Endothelial cell of umbilical vein (primary cell): Measurements from ENCODE around the gene PLXNB3. TPM values are rescaled to one million over a fixed set of nuclear protein-coding genes. Genes with fewer than 3 reads are reported as not detected.

Source experiments
- BruUV-seq: library from RNA; stranded (reverse); fragments of 400-500 nt; replicated peaks from 2 replicates; lab custom pipeline; 2021; lab: Mats Ljungman, UMichigan
- CTCF ChIA-PET: fragments of 300-600, 350-600 bp; sonication (Branson Sonifier 250); formaldehyde crosslinking; loops from one replicate; lab custom pipeline; 2021; ENCODE audit warnings: antibody characterized with exemption, inconsistent platforms; lab: Charles Lee
- POLR2A ChIA-PET: fragments of 300-600, 350-600 bp; sonication (Branson Sonifier 250); formaldehyde crosslinking; loops from one replicate; lab custom pipeline; 2021; ENCODE audit warnings: antibody characterized with exemption, inconsistent platforms; lab: Charles Lee
- DNase-seq: peaks from one replicate; pipeline ENCODE4 v3.0.0-alpha.2; 2011; ENCODE audit warnings: low read depth, low spot score
- FAIRE-seq: peaks from 2 replicates; lab custom pipeline; 2011; peaks lifted over from hg19 to GRCh38; lab: Jason Lieb, UNC
- H2AFZ ChIP-seq: 2 replicates; pipeline ENCODE4 v1.6.0; 2012; ENCODE audit warnings: low read depth, low read length, control low read depth, inconsistent platforms
- H3K27ac ChIP-seq: 2 replicates; pipeline ENCODE4 v1.5.1; 2011; ENCODE audit warnings: low read depth, mild to moderate bottlenecking, control low read depth, low read length, moderate library complexity; ENCODE audit not compliant: insufficient read depth
- H3K27me3 ChIP-seq, 2 experiments: 2 replicates each; pipeline versions ENCODE4 v1.6.0 to v1.6.1; 2011; ENCODE audit warnings: low read length in 2 of 2, mixed read lengths in 1 of 2; ENCODE audit not compliant: control insufficient read depth in 2 of 2, insufficient read depth in 2 of 2
- H3K36me3 ChIP-seq, 2 experiments: 2 replicates in 1 of 2; 3 replicates in 1 of 2; pipeline ENCODE4 v1.5.1; 2011; ENCODE audit warnings: low read length in 2 of 2, mild to moderate bottlenecking in 1 of 2, moderate library complexity in 1 of 2; ENCODE audit not compliant: control insufficient read depth in 2 of 2, insufficient read depth in 2 of 2; ENCODE audit errors: extremely low read depth in 1 of 2
- H3K4me1 ChIP-seq: 3 replicates; pipeline ENCODE4 v1.5.1; 2011; ENCODE audit warnings: mild to moderate bottlenecking, low read length; ENCODE audit not compliant: control insufficient read depth, insufficient read depth; ENCODE audit errors: extremely low read depth
- H3K4me2 ChIP-seq: 2 replicates; pipeline ENCODE4 v1.6.1; 2011; ENCODE audit warnings: low read length, control low read depth, mixed read lengths; ENCODE audit not compliant: insufficient read depth
- H3K4me3 ChIP-seq, 3 experiments: fragments of 200-600 bp in 1 of 3; sonication (generic), shearing (Covaris generic) in 1 of 3; replicated peaks in 1 of 3; 2 replicates each; pipeline ENCODE4 v1.5.1; 2011 to 2016; ENCODE audit warnings: control low read depth in 3 of 3, low read length in 3 of 3, mild to moderate bottlenecking in 2 of 3, inconsistent platforms in 1 of 3, low read depth in 1 of 3, moderate library complexity in 1 of 3; ENCODE audit not compliant: insufficient read depth in 1 of 3
- H3K79me2 ChIP-seq: 2 replicates; pipeline ENCODE4 v1.6.0; 2012; ENCODE audit warnings: low read length, inconsistent platforms; ENCODE audit not compliant: control insufficient read depth, insufficient read depth
- H3K9ac ChIP-seq: replicated peaks from 2 replicates; pipeline ENCODE3; 2011; ENCODE audit warnings: low read length, control low read depth; ENCODE audit not compliant: insufficient read depth; ENCODE audit errors: extremely low read depth
- H3K9me1 ChIP-seq: replicated peaks from 3 replicates; pipeline ENCODE4 v1.6.0; 2011; ENCODE audit warnings: mild to moderate bottlenecking, low read length; ENCODE audit not compliant: control insufficient read depth, insufficient read depth; ENCODE audit errors: extremely low read depth
- H3K9me3 ChIP-seq: replicated peaks from 2 replicates; pipeline ENCODE4 v1.5.1; 2012; ENCODE audit warnings: low read length, inconsistent platforms; ENCODE audit not compliant: control insufficient read depth, insufficient read depth
- H4K20me1 ChIP-seq: replicated peaks from 2 replicates; pipeline ENCODE3; 2011; ENCODE audit warnings: mild to moderate bottlenecking, low read length; ENCODE audit not compliant: control insufficient read depth, insufficient read depth; ENCODE audit errors: extremely low read depth
- EZH2 ChIP-seq: IDR thresholded peaks from 2 replicates; pipeline ENCODE4 v1.6.1; 2012; ENCODE audit warnings: borderline replicate concordance, low read depth, mild to moderate bottlenecking, moderate library complexity, low read length, inconsistent platforms; ENCODE audit not compliant: severe bottlenecking
- FOS ChIP-seq: IDR thresholded peaks from 2 replicates; pipeline ENCODE4 v1.6.1; 2011; ENCODE audit warnings: mild to moderate bottlenecking, low read length, moderate library complexity, borderline replicate concordance; ENCODE audit not compliant: insufficient read depth
- GATA2 ChIP-seq: IDR thresholded peaks from 2 replicates; pipeline ENCODE4 v1.7.0; 2011; ENCODE audit warnings: low read depth, mild to moderate bottlenecking, moderate library complexity, mixed read lengths, low read length; ENCODE audit not compliant: insufficient read length, insufficient read depth
- JUN ChIP-seq: IDR thresholded peaks from 2 replicates; pipeline ENCODE4 v1.6.1; 2011; ENCODE audit warnings: borderline replicate concordance, low read depth; ENCODE audit not compliant: insufficient read length, insufficient read depth
- MYC ChIP-seq: IDR thresholded peaks from one replicate; pipeline ENCODE4 v1.6.1; 2011; ENCODE audit warnings: mild to moderate bottlenecking, low read depth, low read length
- POLR2A ChIP-seq: IDR thresholded peaks from 2 replicates; pipeline ENCODE4 v1.6.1; 2012; ENCODE audit warnings: low read depth, mild to moderate bottlenecking, control low read depth, low read length
- POLR2AphosphoS5 ChIP-seq: IDR thresholded peaks from 2 replicates; pipeline ENCODE4 v1.6.1; 2012; ENCODE audit warnings: low read depth, mild to moderate bottlenecking, control low read depth, low read length, moderate library complexity; ENCODE audit not compliant: insufficient read depth
- dilution Hi-C: fragments of 300-500 bp; cut with MboI; formaldehyde crosslinking; loops from one replicate; pipeline ENCODE4 v1.15.0; 2019; ENCODE audit warnings: low sequenced_read_pairs; ENCODE audit not compliant: extremely low pct_ligation_motif_present
- intact Hi-C: fragments of 100-400 bp; cut with micrococcal nuclease; formaldehyde crosslinking; loops from one replicate; pipeline ENCODE4 v1.10.0; 2022
- polyA plus RNA-seq, 4 experiments: library from polyadenylated mRNA; depleted of rRNA in 3 of 4; stranded (reverse) in 3 of 4; unstranded in 1 of 4; fragments of >200 nt; gene quantifications; 2 replicates each; pipeline versions ENCODE4 v1.2.1 to v1.2.3, GENCODE V29; 2011 to 2012; ENCODE audit warnings: missing spikeins in 1 of 4
- total RNA-seq: library from RNA; stranded (reverse); gene quantifications from 2 replicates; pipeline ENCODE4 v1.2.3, GENCODE V29; 2021
- TF ChIP-seq, protein P1 (sequence below): IDR thresholded peaks from 2 replicates; pipeline ENCODE4 v1.6.1; 2011; ENCODE audit not compliant: insufficient read depth, insufficient read length
- TF ChIP-seq, protein P2 (sequence below), 2 donors: IDR thresholded peaks; 1 replicate in 1 of 2; 2 replicates in 1 of 2; pipeline ENCODE4 v1.5.1; 2011; ENCODE audit warnings: low read length in 2 of 2, mild to moderate bottlenecking in 2 of 2, moderate library complexity in 2 of 2, control low read depth in 1 of 2, inconsistent platforms in 1 of 2, low read depth in 1 of 2; ENCODE audit not compliant: insufficient read depth in 1 of 2; ENCODE audit errors: extremely low read depth in 1 of 2

PLXNB3 gene
- total and polyA plus RNA-seq, 2 donors (not counting 3 experiments of a cell fraction or from before 2014, with no cell fraction given): 19.0 to 31.4 TPM

DNA sequence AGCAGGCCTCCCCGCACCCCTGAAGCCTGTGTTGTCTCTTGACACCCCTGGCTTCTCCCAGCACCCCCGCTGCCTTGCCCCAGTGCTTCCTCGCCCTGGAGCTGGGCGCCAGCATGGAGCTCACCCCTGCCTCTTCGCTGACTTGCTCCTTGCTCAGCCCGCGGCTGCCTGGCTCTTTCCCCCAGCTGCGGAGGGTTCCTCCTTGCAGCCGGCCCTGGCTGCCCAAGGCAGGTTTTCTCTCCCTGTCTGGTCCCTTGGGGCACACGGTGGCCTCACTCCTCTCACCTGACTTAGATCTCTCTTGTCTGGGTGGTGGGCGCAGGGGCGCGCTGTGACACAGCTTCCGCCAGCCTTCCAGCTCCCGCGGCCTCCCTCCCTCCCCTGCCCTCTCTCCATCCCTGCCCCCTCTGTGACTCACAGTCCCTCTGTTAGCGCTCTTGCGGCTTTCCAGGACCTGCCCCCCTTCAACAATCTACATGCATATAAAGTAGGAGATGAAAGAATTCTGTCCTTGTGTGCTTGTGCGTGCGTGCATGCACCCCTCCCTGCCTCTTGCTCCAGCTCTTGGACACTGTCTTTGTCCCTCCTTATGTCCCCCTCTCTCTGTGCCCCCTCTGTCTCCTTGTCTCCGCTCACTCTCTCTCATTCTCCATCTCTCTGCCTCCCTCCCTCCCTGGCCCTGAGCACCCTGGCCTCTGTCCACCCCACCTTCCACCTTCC is 2.2 kb downstream of the PLXNB3 start:
- TF ChIP-seq POLR2AphosphoS5 (peak; percentile 28), FOS (peak; percentile 56)
- TF ChIP-seq, protein P1, sequence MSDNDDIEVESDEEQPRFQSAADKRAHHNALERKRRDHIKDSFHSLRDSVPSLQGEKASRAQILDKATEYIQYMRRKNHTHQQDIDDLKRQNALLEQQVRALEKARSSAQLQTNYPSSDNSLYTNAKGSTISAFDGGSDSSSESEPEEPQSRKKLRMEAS: no peak
- Histone ChIP-seq H3K4me2 (peak overlapping the region; percentile 53), H3K36me3 (peaks cover 0 to 9% of the 10 kb centered on the region in 2 experiments), H3K4me3 (peak overlapping the region in 2 of 3 experiments; percentile 2 to 38), H3K27ac (peak overlapping the region; percentile 75), H4K20me1 (no peaks in the 10 kb centered on the region), H3K9ac (peak overlapping the region; percentile 42), H2AFZ (peak overlapping the region; percentile 31), H3K79me2 (no peaks in the 10 kb centered on the region), H3K9me3 (no peaks in the 10 kb centered on the region), H3K4me1 (peaks cover 20% of the 10 kb centered on the region), H3K27me3 (no peaks in the 10 kb centered on the region), H3K9me1 (no peaks in the 10 kb centered on the region)
- ChIA-PET POLR2A (interaction anchor here (0.8 kb wide), 1 partner anchor 160 kb away, joined by 3 read pairs; the partner anchor contains the start of gene ARHGAP4), CTCF (interaction anchor here (0.8 to 4.6 kb wide), 2 partner anchors 14 to 183 kb away, joined by 3 to 68 read pairs; no protein-coding TSS in a partner anchor)
- DNase-seq (peak; percentile 58), FAIRE-seq (peak; percentile 98)
- dilution Hi-C loops: no loop called here
- BruUV-seq: no TSS peak
- intact Hi-C loops: loop anchor here (10.0 kb wide), 1 partner anchor 279 kb away; no protein-coding TSS in a partner anchor

DNA sequence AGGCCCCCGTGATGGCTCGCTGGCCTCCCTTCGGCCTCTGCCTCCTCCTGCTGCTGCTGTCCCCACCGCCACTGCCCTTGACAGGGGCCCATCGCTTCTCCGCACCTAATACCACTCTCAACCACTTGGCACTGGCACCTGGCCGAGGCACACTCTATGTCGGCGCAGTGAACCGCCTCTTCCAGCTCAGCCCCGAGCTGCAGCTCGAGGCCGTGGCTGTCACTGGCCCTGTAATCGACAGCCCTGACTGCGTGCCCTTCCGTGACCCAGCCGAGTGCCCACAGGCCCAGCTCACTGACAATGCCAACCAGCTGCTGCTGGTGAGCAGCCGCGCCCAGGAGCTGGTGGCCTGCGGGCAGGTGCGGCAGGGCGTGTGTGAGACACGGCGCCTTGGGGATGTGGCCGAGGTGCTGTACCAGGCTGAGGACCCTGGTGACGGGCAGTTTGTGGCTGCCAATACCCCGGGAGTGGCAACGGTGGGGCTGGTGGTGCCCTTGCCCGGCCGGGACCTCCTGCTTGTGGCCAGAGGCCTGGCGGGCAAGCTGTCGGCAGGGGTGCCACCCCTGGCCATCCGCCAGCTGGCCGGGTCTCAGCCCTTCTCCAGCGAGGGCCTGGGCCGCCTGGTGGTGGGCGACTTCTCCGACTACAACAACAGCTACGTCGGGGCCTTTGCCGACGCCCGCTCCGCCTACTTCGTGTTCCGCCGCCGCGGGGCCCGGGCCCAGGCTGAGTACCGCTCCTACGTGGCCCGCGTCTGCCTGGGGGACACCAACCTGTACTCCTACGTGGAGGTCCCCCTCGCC is 3.0 kb downstream of the PLXNB3 start:
- FAIRE-seq (no peak), DNase-seq (no peak)
- no peak overlapping the region for H3K4me3 ChIP-seq

More for the DNA sequence above, 3.0 kb downstream of the PLXNB3 start:
- no peak overlapping the region for H3K27ac ChIP-seq
- peaks cover 0 to 13% of the 10 kb centered on the region in 2 experiments for H3K36me3 ChIP-seq
- dilution Hi-C loops (no loop called here), intact Hi-C loops (loop anchor here (10.0 kb wide), 1 partner anchor 278 kb away; no protein-coding TSS in a partner anchor)
- no peak overlapping the region for H2AFZ ChIP-seq
- H3K27me3 ChIP-seq: no peaks in the 10 kb centered on the region
- H3K4me2 ChIP-seq: no peak overlapping the region
- no TSS peak for BruUV-seq
- CTCF ChIA-PET: interaction anchor here (1.3 to 4.6 kb wide), 2 partner anchors 12 to 182 kb away, joined by 3 to 68 read pairs; no protein-coding TSS in a partner anchor
- no peaks in the 10 kb centered on the region for H3K9me1 ChIP-seq
- H3K9ac ChIP-seq: no peak overlapping the region
- TF ChIP-seq GATA2 (no peak), MYC (no peak), POLR2A (no peak), EZH2 (no peak), POLR2AphosphoS5 (no peak), JUN (no peak), FOS (no peak)
- TF ChIP-seq, protein P1: no peak
- TF ChIP-seq, protein P2, sequence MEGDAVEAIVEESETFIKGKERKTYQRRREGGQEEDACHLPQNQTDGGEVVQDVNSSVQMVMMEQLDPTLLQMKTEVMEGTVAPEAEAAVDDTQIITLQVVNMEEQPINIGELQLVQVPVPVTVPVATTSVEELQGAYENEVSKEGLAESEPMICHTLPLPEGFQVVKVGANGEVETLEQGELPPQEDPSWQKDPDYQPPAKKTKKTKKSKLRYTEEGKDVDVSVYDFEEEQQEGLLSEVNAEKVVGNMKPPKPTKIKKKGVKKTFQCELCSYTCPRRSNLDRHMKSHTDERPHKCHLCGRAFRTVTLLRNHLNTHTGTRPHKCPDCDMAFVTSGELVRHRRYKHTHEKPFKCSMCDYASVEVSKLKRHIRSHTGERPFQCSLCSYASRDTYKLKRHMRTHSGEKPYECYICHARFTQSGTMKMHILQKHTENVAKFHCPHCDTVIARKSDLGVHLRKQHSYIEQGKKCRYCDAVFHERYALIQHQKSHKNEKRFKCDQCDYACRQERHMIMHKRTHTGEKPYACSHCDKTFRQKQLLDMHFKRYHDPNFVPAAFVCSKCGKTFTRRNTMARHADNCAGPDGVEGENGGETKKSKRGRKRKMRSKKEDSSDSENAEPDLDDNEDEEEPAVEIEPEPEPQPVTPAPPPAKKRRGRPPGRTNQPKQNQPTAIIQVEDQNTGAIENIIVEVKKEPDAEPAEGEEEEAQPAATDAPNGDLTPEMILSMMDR (IDR thresholded peaks at IDR 0.05; ENCODE audit: extremely low read depth in 1 of 2, insufficient read depth in 1 of 2, low read depth in 1 of 2, low read length in 2 of 2): no peak
- POLR2A ChIA-PET: no interaction called here
- no peaks in the 10 kb centered on the region for H4K20me1 ChIP-seq
- H3K9me3 ChIP-seq: no peaks in the 10 kb centered on the region
- no peaks in the 10 kb centered on the region for H3K79me2 ChIP-seq
- peaks cover 20% of the 10 kb centered on the region for H3K4me1 ChIP-seq
